NT2/D1 (cell line): Measurements from ENCODE around the gene NR3C1.

Experiments used
- YY1 ChIP-seq: IDR thresholded peaks from 2 replicates; pipeline ENCODE4 v1.6.1; 2011; ENCODE audit not compliant: insufficient read length, insufficient read depth
- ZNF274 ChIP-seq: IDR thresholded peaks from 2 replicates; pipeline ENCODE4 v1.6.1; 2011; ENCODE audit warnings: mild to moderate bottlenecking, low read depth, low read length

GRCh38 chr5:143228597-143229293, 174.7 kb downstream of the NR3C1 start:
- TF ChIP-seq YY1 (no peak), ZNF274 (no peak)
